T-helper 1 cell (primary cell): ENCODE measurements around the gene ALLC.

Experiments
- DNase-seq, 5 donors: peaks; one replicate each; pipeline ENCODE4 v3.0.0-alpha.2; 2012 to 2020

The ALLC gene

DNA sequence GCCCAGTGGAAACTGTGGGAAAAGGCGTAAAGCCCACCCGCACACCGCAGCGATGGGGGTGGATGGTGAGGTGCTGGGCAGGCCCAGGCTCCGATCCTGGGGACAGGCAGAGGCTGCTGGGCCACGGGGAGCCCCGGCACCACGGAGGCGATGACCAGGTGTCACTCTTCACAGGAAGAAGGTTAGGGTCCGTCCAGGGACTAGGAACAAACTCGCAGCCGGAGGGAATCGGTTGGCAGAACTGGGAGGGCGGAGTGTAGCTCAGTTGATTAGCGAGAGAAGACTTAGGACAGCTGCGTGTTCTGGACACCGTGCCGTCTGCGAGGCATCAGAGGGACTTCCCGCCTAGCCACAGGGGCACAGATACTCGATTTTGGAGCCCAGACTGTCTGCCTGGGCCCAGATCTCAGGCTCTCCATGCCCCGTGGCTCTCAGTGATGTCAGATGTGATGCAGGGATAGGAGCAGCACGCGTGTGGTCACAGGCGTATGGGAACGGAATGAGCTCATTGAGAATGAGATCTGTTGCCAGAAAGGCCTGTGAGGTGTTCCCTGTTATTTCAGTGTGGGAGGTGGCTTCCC, 16.1 kb upstream of the ALLC start:
- no peak for DNase-seq

- no peak for DNase-seq
Observed at GRCh38 chr2:3642521-3643215, 15.3 kb upstream of the ALLC start.

GRCh38 chr2:3643371-3644245, 14.4 kb upstream of the ALLC start:
- DNase-seq, result no peak

GRCh38 chr2:3644246-3644525, 13.8 kb upstream of the ALLC start:
- no peak for DNase-seq

GRCh38 chr2:3644891-3645605, 13.0 kb upstream of the ALLC start:
- no peak for DNase-seq

DNA sequence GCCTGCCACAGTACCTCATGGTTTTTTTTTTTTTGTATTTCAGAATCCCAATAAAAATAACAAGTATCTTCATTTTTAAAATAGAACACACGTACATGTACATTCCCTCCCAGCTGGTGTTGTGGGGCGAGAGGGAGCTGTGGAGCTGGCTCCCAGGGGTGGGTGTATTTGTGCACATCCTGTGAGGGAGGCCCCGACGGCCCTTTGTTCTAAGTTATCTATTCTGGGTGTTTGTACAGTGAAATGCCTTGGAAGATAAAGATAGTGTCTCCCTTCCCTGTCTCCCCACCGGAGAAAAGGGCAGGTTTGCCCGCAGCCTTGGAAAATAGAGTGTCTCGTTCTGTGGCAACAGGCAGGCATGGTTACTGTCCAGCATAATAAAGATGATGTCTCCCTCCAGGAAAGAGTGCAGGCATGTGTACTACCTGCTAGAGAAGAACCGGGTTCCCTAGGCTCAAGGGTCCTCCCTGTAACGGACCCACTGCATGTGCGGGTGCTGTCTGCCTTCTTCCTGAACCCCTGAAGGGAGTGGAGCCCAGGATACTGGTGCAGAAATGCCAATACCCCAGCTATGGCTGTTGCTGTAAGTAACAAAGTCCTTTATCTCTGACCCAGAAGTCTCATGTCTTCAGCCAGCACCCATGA, 12.1 kb upstream of the ALLC start:
- DNase-seq, result no peak

DNA sequence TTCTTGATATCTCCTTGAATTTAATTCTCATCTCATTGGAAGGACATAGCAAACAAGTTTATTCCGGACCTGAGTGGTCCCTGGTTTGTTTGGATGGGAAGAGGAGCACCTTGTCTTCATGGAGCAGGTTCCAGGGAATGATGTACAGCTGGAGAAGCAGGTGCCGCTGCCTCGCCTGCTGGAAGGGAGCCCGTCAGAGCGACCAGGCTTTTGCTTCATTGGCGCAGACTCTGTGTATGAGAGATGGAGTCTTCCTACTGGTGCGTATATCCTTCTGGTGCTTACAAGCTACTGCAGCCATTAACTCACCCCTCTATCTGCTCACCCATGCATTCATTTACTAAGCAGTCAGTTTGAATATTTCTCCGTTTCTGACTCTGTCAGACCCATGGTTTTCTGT, 11.6 kb upstream of the ALLC start:
- no peak for DNase-seq

DNA sequence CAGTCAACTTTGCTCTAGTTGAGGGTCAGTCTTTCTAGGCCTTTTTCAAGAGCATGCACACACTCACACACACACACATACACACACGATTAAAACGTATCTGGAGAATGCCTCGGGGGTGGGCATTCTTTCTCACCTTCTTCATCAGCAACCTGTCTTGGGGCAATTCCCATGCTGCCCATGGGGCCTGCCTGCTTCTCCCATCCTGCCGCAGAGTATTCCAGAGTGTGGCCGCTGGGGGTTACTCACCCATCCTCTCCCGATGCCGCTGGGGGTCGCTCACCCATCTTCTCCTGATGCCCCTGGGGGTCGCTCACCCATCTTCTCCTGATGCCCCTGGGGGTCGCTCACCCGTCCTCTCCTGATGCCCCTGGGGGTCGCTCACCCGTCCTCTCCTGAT, 10.8 kb upstream of the ALLC start:
- no peak for DNase-seq

- DNase-seq, result no peak
Observed at GRCh38 chr2:3647831-3648651, 10.0 kb upstream of the ALLC start.

DNA sequence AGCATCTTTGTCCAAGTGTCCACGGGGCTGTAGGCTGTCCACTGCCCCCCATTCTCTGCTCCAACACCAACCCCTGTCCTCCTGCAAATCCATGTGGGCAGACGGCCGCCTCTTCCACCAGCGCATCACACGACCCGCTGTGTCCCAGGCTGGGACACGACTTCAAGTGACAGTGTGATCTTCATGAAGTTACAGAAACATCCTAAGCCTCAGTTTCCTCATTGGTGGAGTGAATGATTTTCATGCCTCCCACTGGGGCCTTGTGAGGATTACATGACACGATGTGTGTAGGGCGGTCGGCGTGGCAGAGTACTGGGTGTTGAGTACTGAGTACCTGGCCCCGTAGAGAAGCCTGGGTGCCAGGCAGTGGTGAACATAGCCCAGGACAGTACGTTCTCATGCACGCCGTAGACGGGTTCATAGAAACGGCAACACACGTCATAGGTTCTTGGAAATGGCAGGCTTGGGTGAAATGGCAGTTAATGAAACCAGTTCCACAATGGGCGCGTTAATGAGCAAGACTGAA, 9.3 kb upstream of the ALLC start:
- no peak for DNase-seq

DNA sequence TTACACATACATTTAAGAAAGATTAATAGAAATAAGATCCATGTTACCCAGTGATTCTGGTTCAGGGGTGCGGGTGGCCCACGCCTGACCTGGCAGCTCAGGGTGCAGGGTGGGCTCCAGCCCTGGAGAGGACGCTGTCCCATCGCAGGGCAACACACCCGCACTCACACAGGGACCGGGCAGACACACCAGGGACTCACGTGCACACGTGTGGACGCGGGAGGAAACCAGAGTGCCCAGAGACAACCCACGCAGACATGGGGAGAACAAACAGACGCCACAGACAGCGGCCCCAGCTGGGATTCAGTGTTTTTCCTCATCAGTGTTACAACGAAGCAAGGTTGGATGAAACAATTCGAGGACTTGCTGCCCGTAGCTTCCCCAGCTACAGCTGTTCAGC, 8.4 kb upstream of the ALLC start:
- DNase-seq, result no peak

DNA sequence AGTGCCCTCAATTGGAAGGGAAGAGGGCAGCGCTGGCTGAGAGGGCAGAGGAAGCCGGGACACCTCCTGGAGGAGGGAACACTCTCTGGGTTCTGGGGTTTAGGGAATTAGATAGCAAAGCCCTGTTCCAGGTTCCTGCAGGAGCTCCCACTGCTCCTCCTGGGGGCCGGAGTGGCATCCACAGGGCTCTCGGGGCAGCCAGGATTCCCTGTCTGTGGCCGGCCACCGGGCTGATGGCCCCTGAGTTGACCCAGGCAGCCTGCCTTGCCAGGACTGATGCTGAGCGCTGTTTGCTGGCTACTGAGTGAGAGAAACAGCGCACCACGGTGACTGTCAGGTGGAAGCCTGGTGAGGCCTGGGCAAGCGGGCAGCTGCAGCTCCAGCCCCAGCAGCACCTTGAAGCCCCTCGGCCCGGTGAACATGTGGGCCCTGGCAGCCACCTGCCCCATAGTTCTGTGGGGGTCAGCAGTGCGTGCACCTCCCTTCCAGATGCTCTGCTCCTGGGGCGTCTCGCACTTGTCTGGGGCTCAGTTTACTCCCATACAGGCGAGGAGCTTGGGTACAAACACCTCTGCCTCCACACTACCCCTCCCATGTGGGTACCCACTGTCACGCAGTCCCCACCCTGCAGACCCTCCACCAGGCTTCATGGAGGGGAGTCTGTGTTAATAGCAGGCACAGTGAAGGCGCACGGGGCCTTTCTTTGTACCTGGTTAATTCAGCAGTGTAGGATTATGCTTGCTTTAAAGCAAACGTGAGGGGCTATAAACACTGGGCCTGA, 7.7 kb upstream of the ALLC start:
- DNase-seq, result no peak

GRCh38 chr2:3651691-3652648, 6.0 kb upstream of the ALLC start:
- peak in 4 of 5 donors; percentile 20 to 61 (median 42) for DNase-seq

- DNase-seq, result no peak
Observed at GRCh38 chr2:3652896-3653625, 4.9 kb upstream of the ALLC start.

DNA sequence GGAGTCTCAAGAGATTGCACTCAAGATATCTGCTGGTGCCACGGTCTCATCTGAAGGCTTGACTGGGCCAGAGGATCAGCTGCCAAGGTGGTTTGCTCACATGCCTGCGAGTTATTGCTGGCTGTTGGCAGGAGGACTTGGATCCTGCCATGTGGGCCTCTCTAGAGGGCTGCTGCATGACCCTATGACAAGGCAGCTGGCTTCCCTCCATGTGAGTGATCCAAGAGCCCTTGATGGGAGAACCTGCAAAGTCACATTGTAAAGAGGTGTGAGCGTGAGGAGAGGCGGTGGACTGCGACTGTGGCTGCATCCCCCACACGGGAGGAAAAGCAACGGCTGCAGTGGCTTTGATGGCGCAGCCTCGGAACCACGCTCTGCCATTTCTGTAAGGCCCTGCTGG, 4.0 kb upstream of the ALLC start:
- DNase-seq, result no peak

DNA sequence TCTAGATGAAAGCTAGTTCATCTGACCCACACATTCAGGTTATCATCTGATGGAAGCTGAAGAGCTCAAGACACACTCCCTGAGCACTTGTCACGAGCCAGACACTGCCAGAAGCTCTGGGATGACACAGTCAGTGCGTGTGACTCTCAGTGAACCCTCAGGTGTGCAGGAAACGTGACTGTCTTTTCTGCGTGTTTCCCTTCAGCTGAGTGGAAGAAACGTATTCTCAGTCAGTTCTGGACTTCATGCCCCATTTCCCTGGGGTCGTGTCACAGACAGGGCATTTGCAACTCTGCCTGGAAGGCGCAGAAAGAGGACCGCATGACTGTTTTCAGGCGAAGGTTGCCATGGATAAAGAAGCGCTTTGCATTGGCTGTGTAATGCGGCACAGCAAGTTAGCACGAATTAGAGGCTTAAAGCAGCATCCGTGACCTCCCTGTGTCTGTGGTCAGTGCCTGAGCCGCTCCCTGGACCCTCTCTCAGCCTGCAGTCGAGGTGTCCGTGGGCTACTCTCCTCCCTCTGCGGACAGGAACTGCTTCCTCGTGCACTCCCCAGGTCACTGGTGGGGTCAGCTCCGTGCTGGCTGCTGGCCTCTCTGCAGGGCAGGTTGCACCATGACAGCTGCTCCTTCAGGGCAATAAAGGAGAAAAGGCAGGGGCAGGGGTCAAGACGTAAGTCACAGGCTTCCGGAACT, 3.3 kb upstream of the ALLC start:
- DNase-seq, result no peak

DNA sequence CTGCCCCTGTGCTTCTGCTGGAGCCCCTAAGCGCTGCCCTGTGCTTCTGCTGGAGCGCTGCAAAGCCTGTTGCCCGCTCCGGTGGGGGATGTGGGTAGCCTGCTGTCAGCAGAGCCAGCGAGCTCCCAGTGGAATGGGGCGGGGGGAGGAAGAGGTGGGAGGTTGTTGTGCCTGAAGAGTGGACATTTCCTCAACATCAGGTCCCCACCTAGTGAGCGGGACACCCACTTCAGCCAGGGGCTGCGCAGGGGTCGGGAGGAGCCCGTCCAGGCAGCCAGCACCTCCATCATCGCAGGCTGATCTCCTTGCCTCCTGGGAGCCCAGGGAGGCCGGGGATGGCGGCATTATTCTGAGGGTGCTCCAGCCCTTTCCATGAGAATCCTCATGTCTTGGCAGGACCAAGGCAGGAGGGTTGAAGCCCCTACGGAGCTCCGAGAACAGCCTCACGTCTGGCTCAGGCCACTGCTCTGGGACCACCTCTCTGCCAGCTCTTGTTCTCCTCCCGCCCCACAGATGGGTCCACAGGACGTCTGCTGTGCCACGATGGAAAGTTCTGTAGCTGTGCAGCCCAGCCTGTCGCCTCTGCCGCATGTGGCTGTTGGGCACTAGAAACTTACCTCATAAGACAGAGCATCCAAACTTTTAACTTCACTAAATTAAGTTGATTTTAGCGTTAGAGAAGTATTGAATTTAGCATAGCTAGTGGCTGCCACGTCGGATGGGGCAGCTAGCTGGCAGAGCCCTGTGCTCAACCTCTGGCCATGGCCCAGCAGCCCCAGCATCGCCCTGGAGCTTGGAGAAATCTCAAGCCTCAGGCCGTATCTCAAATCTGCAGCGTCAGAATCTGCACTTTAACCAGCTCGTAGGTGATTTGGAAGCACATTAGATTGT, 1.9 kb upstream of the ALLC start:
- DNase-seq, result no peak
